Renal cortex interstitium (tissue), 11 donors: ENCODE results near the gene HRH2. TPM values are rescaled to one million over a fixed set of nuclear protein-coding genes. Genes with fewer than 3 reads are reported as not detected.
"Not testable (repeated sequence)": the region's sequence is repeated elsewhere in the genome, so short reads cannot be mapped to it uniquely, and the experiment has no call there.

Source experiments
- DNase-seq, 11 donors: peaks; one replicate each; pipeline ENCODE4 v3.0.0-alpha.2; 2013; ENCODE audit warnings: low read depth in 9 of 11, low spot score in 4 of 11; ENCODE audit errors: extremely low read depth in 1 of 11
- polyA plus RNA-seq, 3 donors: library from polyadenylated mRNA; unstranded; fragments of 120-200 nt; gene quantifications; one replicate each; pipeline ENCODE4 v1.2.1, GENCODE V29; 2013; ENCODE audit not compliant: insufficient read length in 3 of 3

Gene HRH2
- polyA plus RNA-seq, 3 donors: 2.6 to 3.2 (median 2.7) TPM

GRCh38 chr5:175748650-175749049, 90.8 kb downstream of the HRH2 start:
- DNase-seq: no peak

DNA sequence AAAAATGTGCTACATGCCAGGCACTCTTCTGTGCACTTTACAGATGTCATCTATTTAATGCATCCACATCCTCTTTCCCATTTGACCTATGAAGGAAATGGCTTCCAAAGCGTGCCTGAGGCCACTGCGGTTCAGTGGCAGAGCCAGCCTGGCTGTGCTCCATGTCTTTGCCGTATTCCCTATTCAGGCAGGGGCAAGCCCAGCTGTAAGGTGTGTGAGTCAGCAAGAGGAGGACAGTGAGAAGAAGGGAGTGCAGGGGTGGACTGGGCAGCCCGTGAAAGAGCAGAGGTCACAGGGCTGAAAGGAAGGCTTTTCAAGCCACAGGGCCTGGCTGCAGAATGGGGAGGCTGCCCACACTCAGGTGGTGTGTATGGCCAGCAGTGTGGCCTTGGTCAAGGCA, 91.7 kb downstream of the HRH2 start:
- no peak for DNase-seq

DNA sequence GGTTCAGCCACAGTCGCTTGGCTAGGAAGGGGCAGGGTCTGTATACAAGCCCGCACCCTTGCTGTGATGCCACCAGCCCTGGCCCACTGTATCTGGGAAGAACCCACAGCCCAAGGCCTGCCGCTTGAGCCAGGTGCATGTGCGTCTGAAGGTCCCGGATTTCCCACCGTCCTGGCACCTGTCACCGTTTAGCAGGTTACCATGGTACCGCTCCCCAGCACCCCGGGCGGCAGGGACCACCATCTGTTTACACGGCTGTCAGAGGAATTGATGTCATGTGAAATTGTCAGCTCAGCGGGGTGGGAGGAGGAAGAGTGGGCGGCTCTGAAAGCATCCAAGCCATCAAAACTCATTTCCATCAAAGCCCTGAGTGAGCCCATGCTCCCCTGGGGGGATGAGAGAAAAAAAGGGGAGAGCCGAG, 92.7 kb downstream of the HRH2 start:
- no peak for DNase-seq

- DNase-seq: no peak
Measured at GRCh38 chr5:175751369-175751768, 93.5 kb downstream of the HRH2 start.

DNA sequence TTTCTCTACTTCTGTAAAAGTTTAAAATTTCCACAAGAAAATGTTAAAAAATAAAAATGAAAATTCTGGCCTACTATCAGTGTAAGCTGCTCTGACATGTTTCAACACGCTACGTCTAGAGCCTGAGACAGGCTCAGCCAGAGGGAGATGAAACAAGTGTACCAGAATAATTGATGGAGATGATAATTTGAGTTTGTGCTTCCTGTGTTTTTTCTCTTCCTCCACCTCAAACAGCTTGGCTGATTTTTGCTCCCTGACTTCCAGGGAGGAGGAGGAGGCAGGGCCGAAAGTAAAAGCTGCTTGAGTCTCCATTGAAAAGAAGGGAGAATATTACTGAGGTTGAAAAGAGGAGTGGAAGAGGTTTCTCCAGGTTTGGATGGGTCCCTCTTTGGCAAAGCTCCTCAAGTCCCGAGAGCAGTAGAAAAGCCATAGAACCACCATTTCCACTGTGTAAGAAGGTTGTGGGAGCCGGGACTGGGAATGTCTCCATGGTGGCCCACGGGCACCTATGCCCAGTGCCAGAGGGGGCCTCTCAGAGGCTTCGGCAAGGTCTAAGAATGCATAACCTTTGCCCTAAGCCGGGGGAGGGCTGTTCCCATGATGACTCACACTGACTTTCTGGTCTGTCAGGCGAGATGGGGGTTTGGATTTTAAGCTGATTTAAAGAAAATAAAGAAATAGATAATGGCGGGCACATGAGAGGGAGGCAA, 95.1 kb downstream of the HRH2 start:
- DNase-seq: no peak

- no peak for DNase-seq
Measured at GRCh38 chr5:175753536-175754402, 95.9 kb downstream of the HRH2 start.

DNA sequence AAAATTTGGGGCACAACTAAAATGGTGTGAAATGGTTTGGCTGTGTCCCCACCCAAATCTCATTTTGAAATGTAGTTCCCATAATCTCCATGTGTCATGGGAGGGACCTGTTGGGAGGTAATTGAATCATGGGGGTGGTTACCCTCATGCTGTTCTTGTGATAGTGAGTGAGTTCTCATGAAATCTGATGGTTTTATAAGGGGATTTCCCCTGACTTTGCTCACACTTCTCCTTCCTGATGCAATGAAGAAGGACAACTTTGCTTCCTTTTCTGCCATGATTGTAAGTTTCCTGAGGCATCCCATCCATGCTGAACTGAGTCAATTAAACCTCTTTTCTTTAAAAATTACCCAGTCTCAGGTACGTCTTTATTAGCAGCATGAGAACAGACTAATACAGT, 102.1 kb downstream of the HRH2 start:
- not testable (repeated sequence) for DNase-seq

Other genes starting within 250 kb of the HRH2 start
- not detected for gene DRD1, start 213.9 kb upstream of the HRH2 start, polyA plus RNA-seq
- gene SFXN1, start 179.5 kb upstream of the HRH2 start, polyA plus RNA-seq: 10 to 100 TPM; 46.5 to 52.7 (median 47.0) TPM
- gene CPLX2, start 213.5 kb downstream of the HRH2 start, polyA plus RNA-seq: under 1 TPM; 0.03 to 0.17 (median 0.15) TPM